Measurements from ENCODE around the gene NMT1. TPM values are rescaled to one million over a fixed set of nuclear protein-coding genes. Genes with fewer than 3 reads are reported as not detected.

Gene NMT1
- total and polyA plus RNA-seq, 2 of the 13 experiments (the other 11 are each of a cell fraction or from before 2014, with no cell fraction given) = 75.7 to 142 TPM

GRCh38 chr17:45124797-45125122 lies 63.6 kb downstream of the NMT1 start (continued):
- TF ChIP-seq ZNF512B (CRISPR knock-in tag; IDR thresholded peaks at IDR 0.05; ENCODE audit: borderline replicate concordance) = 0 out of 2 replicates have a peak, but pooled peaks have one; percentile 2
- peak; percentile 53; the same call in 1 of the 2 replicates for TF ChIP-seq CHD4 (IDR thresholded peaks at IDR 0.05; ENCODE audit: borderline replicate concordance, low read length)
- TF ChIP-seq ZEB1 (IDR thresholded peaks at IDR 0.05; ENCODE audit: insufficient replicate concordance, low read depth) = peak; percentile 13
- 0 out of 2 replicates have a peak, but pooled peaks have one; percentile 28 for TF ChIP-seq ZSCAN21 (CRISPR knock-in tag; IDR thresholded peaks at IDR 0.05; ENCODE audit: borderline replicate concordance)
- TF ChIP-seq NR2C2 (CRISPR knock-in tag; IDR thresholded peaks at IDR 0.05; ENCODE audit: borderline replicate concordance) = peak; percentile 33; the same call in 1 of the 2 replicates

- ChIA-PET POLR2A (interaction anchor here (0.7 to 5.1 kb wide), 5 partner anchors 10 to 46 kb away, joined by 3 to 27 read pairs (median 14); partner anchors contain the start of genes ACBD4, HEXIM1 and HEXIM2), CTCF (ENCODE audit: low intra/inter-chr PET ratio, low total read pairs) (interaction anchor here (2.0 kb wide), 1 partner anchor 9 kb away, joined by 8 read pairs; the partner anchor contains the start of gene ACBD4)
- Histone ChIP-seq H3K9ac (ENCODE audit: insufficient read depth, low read depth, low read length) (no peak overlapping the region), H3K27me3 (ENCODE audit: control insufficient read depth in 1 of 2, insufficient read depth in 2 of 2, low read length in 2 of 2) (no peaks in the 10 kb centered on the region), H3K27ac (ENCODE audit: extremely low read length, insufficient read depth, low read length) (no peak overlapping the region), H3K36me3 (replicated peaks in 1 of 2; ENCODE audit: control insufficient read depth in 1 of 2, insufficient read depth in 2 of 2, low read length in 2 of 2) (no peaks in the 10 kb centered on the region), H2AFZ (ENCODE audit: low read length) (no peak overlapping the region), H4K20me1 (ENCODE audit: insufficient read depth, low read length) (no peaks in the 10 kb centered on the region), H3K4me1 (ENCODE audit: insufficient read depth, low read length) (peaks cover 80% of the 10 kb centered on the region), H3K4me3 (replicated peaks in 1 of 3; ENCODE audit: insufficient read depth in 1 of 3, low read depth in 2 of 3, low read length in 3 of 3) (no peak overlapping the region), H3K79me2 (ENCODE audit: insufficient read depth, low read length) (no peaks in the 10 kb centered on the region), H3K4me2 (ENCODE audit: low read depth, low read length) (no peak overlapping the region), H3K9me3 (ENCODE audit: low read length) (no peaks in the 10 kb centered on the region)
- WGBS (ENCODE audit: low lambda C conversion rate) = 97% methylated on average over 8 of the region's 8 CpGs
- DNase-seq (ENCODE audit: low spot score) (no peak), ATAC-seq (no peak), FAIRE-seq (peak; percentile 34)
- intact Hi-C loops (cut with micrococcal nuclease; ENCODE audit: unreplicated experiment) = no loop called here
- in situ Hi-C loops (cut with HindIII; ENCODE audit: extremely low pct_ligation_motif_present, low pct_unique_long_range_greater_than_20kb) = no loop called here
- BruUV-seq (replicated peaks) = no TSS peak
- TF ChIP-seq TEAD3 (CRISPR knock-in tag; optimal IDR thresholded peaks at IDR 0.05; ENCODE audit: borderline replicate concordance) = peak; percentile 19
- no peak for TF ChIP-seq KDM5A (IDR thresholded peaks at IDR 0.05; ENCODE audit: borderline replicate concordance, low read length)
- peak; percentile 99 for TF ChIP-seq ZNF260 (CRISPR knock-in tag; IDR thresholded peaks at IDR 0.05; ENCODE audit: borderline replicate concordance, low read depth)
- 0 out of 2 replicates have a peak, but pooled peaks have one; percentile 2 for TF ChIP-seq RAD51 (IDR thresholded peaks at IDR 0.05; ENCODE audit: borderline replicate concordance)
- 0 out of 2 replicates have a peak, but pooled peaks have one; percentile 3 for TF ChIP-seq ZNF460 (CRISPR knock-in tag; IDR thresholded peaks at IDR 0.05; ENCODE audit: borderline replicate concordance)
Observed at GRCh38 chr17:45125509-45125908, 64.4 kb downstream of the NMT1 start.

Measured in HepG2 (cell line).